ENCODE data around the gene MTRF1. TPM values are rescaled to one million over a fixed set of nuclear protein-coding genes. Genes with fewer than 3 reads are reported as not detected.

Gene MTRF1
- total RNA-seq, 1 donor from 2014 or later = 11.6 TPM

DNA sequence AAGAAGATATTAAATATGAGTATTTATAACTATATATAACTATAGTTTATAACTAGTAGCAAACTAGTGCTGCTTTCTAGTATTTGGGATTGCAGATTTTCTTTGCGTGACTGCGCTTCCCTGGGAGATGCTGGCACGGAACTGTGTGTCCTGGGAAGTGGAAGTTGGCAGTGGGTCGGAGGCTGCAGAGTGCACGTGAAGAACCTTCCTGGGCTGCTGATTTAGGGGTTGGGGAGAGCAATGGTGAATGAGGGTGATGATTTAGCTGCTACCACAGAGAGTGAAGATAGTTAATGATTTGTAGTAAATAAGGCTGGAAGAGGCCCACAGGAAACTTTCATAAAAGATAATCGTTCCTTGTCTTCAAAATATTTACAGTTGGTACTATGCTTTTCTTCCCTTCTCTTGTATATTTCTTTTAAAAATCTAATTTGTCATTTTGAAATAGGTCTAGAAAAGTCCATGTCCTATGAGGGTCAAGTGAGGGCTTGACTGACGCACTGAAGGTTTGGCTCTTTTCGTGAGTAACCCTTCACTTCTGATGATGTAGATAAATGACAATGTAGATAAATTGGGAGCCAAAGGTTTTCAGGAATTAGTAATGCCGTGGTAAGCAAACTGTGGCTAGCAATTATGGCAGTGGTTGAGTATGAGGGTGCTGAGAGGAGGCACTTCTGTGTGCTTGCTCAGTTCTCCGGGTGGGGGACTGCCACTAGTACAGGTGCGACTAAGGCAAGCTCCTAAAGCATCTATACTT lies 44.7 kb upstream of the MTRF1 start:
- Histone ChIP-seq H3K27me3 (ENCODE audit: insufficient read depth, low read length) (no peaks in the 10 kb centered on the region), H3K4me1 (ENCODE audit: insufficient read depth, low read length) (peaks cover 13% of the 10 kb centered on the region), H3K9me3 (ENCODE audit: insufficient read depth, low read depth, low read length) (no peaks in the 10 kb centered on the region), H3K9ac (ENCODE audit: low read length) (no peak overlapping the region), H3K36me3 (ENCODE audit: insufficient read depth, low read length) (no peaks in the 10 kb centered on the region), H4K20me1 (ENCODE audit: insufficient read depth, low read length) (peaks cover 10% of the 10 kb centered on the region), H3K79me2 (ENCODE audit: insufficient read depth, low read length) (peaks cover 17% of the 10 kb centered on the region), H3K4me2 (ENCODE audit: low read length) (no peak overlapping the region), H3K4me3 (ENCODE audit: insufficient read depth, low read depth, low read length) (no peak overlapping the region), H3K27ac (ENCODE audit: low read depth, low read length) (no peak overlapping the region), H2AFZ (ENCODE audit: low read depth, low read length) (no peak overlapping the region)
- peak; percentile 29 for DNase-seq (ENCODE audit: low read depth)
- Mint-ChIP-seq H3K9me3 (ENCODE audit: unreplicated experiment) (no peaks in the 10 kb centered on the region), H3K4me1 (ENCODE audit: low read depth, unreplicated experiment) (no peaks in the 10 kb centered on the region), H3K36me3 (ENCODE audit: low read depth, unreplicated experiment) (peaks cover 2% of the 10 kb centered on the region), H3K27ac (ENCODE audit: unreplicated experiment) (no peak overlapping the region), H3K4me3 (ENCODE audit: unreplicated experiment) (no peak overlapping the region), H3K27me3 (ENCODE audit: low read depth, unreplicated experiment) (peaks cover 4% of the 10 kb centered on the region)
- no peak for FAIRE-seq
- no peak for TF ChIP-seq EZH2 (IDR thresholded peaks at IDR 0.05; ENCODE audit: insufficient read depth, low read length)

GRCh38 chr13:41306271-41307145 lies 43.1 kb upstream of the MTRF1 start:
- no peaks in the 10 kb centered on the region for H4K20me1 ChIP-seq (ENCODE audit: insufficient read depth, low read length)
- no peaks in the 10 kb centered on the region for H3K36me3 ChIP-seq (ENCODE audit: insufficient read depth, low read length)
- Mint-ChIP-seq H3K27me3 (ENCODE audit: low read depth, unreplicated experiment) (peaks cover 4% of the 10 kb centered on the region), H3K36me3 (ENCODE audit: low read depth, unreplicated experiment) (peaks cover 2% of the 10 kb centered on the region), H3K9me3 (ENCODE audit: unreplicated experiment) (no peaks in the 10 kb centered on the region), H3K4me3 (ENCODE audit: unreplicated experiment) (no peak overlapping the region), H3K4me1 (ENCODE audit: low read depth, unreplicated experiment) (no peaks in the 10 kb centered on the region), H3K27ac (ENCODE audit: unreplicated experiment) (no peak overlapping the region)
- no peaks in the 10 kb centered on the region for H3K9me3 ChIP-seq (ENCODE audit: insufficient read depth, low read depth, low read length)
- FAIRE-seq (no peak), DNase-seq (ENCODE audit: low read depth) (peak; percentile 37)
- H3K4me1 ChIP-seq (ENCODE audit: insufficient read depth, low read length) = peaks cover 8% of the 10 kb centered on the region
- peaks cover 1% of the 10 kb centered on the region for H3K79me2 ChIP-seq (ENCODE audit: insufficient read depth, low read length)
- no peak overlapping the region for H3K9ac ChIP-seq (ENCODE audit: low read length)
- no peaks in the 10 kb centered on the region for H3K27me3 ChIP-seq (ENCODE audit: insufficient read depth, low read length)
- H2AFZ ChIP-seq (ENCODE audit: low read depth, low read length) = no peak overlapping the region
- peak overlapping the region; percentile 5 for H3K4me2 ChIP-seq (ENCODE audit: low read length)
- no peak overlapping the region for H3K27ac ChIP-seq (ENCODE audit: low read depth, low read length)
- TF ChIP-seq CTCF (IDR thresholded peaks at IDR 0.05; ENCODE audit: insufficient read depth, low read depth, low read length) (no peak), EZH2 (IDR thresholded peaks at IDR 0.05; ENCODE audit: insufficient read depth, low read length) (no peak)
- H3K4me3 ChIP-seq (ENCODE audit: insufficient read depth, low read depth, low read length) = no peak overlapping the region

DNA sequence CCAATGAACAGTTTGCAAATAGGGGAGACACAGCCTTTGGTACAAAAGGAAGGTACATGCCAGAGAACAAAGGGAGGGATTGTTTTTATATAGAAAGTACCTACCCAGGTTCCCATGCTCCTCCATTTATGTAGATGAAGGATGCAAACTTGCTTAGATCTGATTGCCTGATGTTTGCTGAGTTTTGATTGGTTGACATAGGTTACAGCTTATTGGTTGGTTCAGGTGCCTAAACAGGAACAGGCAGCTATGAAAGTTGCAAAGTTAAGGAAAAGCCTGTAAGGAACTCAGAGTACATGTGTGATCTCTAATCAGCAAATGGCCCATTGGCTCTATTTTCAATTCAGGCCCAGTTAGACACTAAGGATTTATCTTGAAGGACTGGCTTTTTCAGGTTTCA lies 41.2 kb upstream of the MTRF1 start:
- FAIRE-seq = no peak
- Histone ChIP-seq H2AFZ (ENCODE audit: low read depth, low read length) (no peak overlapping the region), H3K36me3 (ENCODE audit: insufficient read depth, low read length) (no peaks in the 10 kb centered on the region), H3K4me3 (ENCODE audit: insufficient read depth, low read depth, low read length) (no peak overlapping the region), H3K9me3 (ENCODE audit: insufficient read depth, low read depth, low read length) (no peaks in the 10 kb centered on the region), H3K4me2 (ENCODE audit: low read length) (no peak overlapping the region), H4K20me1 (ENCODE audit: insufficient read depth, low read length) (no peaks in the 10 kb centered on the region), H3K27me3 (ENCODE audit: insufficient read depth, low read length) (no peaks in the 10 kb centered on the region), H3K79me2 (ENCODE audit: insufficient read depth, low read length) (no peaks in the 10 kb centered on the region), H3K27ac (ENCODE audit: low read depth, low read length) (no peak overlapping the region), H3K9ac (ENCODE audit: low read length) (no peak overlapping the region), H3K4me1 (ENCODE audit: insufficient read depth, low read length) (peaks cover 8% of the 10 kb centered on the region)
- Mint-ChIP-seq H3K36me3 (ENCODE audit: low read depth, unreplicated experiment) (peaks cover 2% of the 10 kb centered on the region), H3K4me3 (ENCODE audit: unreplicated experiment) (no peak overlapping the region), H3K9me3 (ENCODE audit: unreplicated experiment) (no peaks in the 10 kb centered on the region), H3K27ac (ENCODE audit: unreplicated experiment) (no peak overlapping the region), H3K27me3 (ENCODE audit: low read depth, unreplicated experiment) (peaks cover 4% of the 10 kb centered on the region), H3K4me1 (ENCODE audit: low read depth, unreplicated experiment) (no peaks in the 10 kb centered on the region)
- DNase-seq (ENCODE audit: low read depth) = no peak
- TF ChIP-seq EZH2 (IDR thresholded peaks at IDR 0.05; ENCODE audit: insufficient read depth, low read length) (no peak), CTCF (IDR thresholded peaks at IDR 0.05; ENCODE audit: insufficient read depth, low read depth, low read length) (no peak)
